HG03469 (cell line): ENCODE measurements around the gene PAK1.

Experiments
- ATAC-seq: cut with Tn5 transposase; IDR thresholded peaks from one replicate; pipeline ENCODE4 v1.9.1; 2021; ENCODE audit warnings: mild to moderate bottlenecking, moderate library complexity, moderate number of reproducible peaks; ENCODE audit not compliant: unreplicated experiment

PAK1 gene

GRCh38 chr11:77377734-77378133, 96.2 kb downstream of the PAK1 start:
- no peak for ATAC-seq

GRCh38 chr11:77375107-77375506, 98.8 kb downstream of the PAK1 start:
- ATAC-seq = no peak

DNA sequence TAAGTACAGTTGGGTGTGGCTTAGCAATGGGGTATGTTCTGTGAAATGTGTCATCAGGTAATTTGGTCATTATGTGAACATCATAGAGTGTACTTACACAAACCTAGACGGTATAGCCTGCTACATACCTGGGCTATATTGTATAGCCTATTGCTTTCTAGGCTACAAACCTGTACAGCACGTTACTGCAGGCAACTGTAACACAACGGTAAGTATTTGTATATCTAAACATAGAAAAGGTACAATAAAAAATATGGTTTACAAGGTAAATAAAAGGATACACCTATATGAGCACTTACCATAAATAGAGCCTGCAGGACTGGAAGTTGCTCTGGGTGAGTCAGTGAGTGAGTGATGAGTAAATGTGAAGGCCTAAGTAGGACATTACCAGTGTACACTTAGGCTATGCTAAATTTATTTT, 99.3 kb downstream of the PAK1 start:
- ATAC-seq = no peak

DNA sequence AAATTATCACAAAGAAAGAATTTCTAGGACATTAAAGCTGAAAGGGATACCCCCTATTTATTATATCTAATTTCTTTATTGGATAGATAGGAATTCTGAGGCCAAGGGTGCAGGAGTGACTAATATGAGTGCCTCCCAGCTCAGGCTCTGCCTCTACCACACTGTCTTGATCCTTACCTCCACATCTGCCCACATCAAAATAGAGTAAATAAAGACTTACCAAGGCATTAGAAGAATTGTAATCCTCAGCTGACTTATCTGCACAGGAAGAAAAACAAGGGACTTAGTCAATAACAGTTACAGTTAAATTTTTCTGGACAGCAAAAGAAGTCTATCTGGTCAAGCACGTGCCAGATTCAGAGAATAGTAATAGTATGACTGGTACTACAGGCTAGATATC, 99.8 kb downstream of the PAK1 start:
- ATAC-seq = no peak

- no peak for ATAC-seq
Measured at GRCh38 chr11:77372726-77373125, 101.2 kb downstream of the PAK1 start.

GRCh38 chr11:77371646-77372045, 102.2 kb downstream of the PAK1 start:
- no peak for ATAC-seq

GRCh38 chr11:77370217-77370616, 103.7 kb downstream of the PAK1 start:
- ATAC-seq = no peak

GRCh38 chr11:77361184-77361583, 112.7 kb downstream of the PAK1 start:
- no peak for ATAC-seq

DNA sequence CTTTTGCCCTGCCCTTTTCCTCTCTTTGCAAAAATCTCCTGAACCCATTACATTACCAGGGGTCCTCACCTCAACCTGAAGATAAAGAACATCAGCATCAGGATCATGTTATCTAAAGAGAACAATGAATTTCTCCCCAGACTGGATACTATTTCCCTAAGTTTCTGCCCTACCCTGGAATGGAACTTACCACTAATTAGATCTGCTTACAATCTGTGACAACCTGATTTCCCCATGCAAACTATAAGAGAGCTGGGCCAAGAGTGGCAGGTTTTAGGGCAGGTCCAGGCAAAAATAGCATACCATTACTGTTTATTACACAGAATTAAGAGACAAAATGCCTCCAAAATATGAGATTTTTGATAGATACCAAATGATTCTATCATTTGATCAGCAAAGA, 114.4 kb downstream of the PAK1 start:
- no peak for ATAC-seq

DNA sequence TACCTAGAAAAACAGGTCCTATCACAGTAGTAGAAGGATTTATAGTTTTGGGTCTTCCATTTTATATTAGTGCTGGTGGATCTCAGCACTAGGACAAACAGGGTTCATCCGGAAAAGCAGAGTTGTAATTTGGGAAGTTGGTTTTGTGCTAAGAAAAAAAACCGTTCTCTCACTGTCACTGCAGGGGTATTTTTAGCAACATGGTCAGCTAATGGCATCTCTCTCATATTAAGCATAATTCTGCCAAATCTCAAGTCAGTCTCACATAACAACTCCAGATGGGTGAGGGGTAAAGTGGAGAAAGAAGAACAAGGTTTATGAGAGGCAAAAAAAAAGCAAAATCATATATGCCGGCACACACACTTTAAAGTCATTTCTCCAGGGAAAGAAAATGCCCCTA, 120.8 kb downstream of the PAK1 start:
- no peak for ATAC-seq

DNA sequence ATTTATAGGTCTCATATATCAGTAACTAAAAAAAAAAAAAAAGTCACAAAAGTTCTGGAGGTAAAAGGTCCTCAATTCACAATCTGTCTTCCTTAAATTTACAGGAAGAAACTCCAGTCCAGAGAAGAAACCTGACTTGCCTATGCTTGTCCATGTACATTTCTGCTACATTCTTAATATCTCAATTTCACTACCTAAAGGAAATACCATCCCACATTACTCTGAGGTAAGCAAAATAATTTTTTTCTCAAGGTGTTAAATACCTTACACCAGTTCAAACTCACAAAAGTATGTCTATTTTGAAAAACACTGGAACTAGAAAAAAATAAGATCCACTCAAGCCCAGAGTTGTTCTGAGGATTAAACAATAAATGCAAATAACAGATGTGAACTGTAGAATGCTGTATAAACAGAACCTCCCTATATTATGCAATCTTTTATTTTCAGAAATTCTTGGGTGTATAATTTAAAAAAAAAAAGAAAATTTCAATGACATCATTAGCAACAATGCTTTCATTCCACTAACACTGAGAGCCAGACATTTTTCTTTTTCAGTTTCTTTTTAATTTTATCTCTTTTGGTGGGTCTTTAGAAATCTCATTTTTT, 122.5 kb downstream of the PAK1 start:
- no peak for ATAC-seq

GRCh38 chr11:77347948-77348347, 125.9 kb downstream of the PAK1 start:
- ATAC-seq = no peak

- ATAC-seq = no peak
Measured at GRCh38 chr11:77346906-77347603, 126.8 kb downstream of the PAK1 start.

DNA sequence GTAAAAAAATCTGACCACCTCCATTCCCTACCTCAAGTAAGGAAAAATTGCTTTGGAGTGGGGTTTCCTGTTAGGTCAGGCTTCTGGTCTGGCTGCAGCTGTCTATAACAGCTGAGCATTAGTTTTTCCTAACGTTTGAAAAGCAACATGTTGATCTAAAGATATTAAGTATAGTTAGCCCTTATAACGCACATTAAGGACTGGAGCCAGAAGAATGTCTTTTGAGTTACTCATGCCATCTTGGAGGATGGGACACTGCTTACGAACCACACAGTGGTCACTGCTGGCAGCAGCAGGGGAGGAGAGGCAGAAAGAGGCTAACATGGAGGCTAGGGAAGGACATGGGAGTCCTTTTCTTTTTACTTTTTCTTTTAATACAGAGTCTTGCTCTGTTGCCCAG, 128.3 kb downstream of the PAK1 start:
- ATAC-seq = no peak

- ATAC-seq = no peak
Measured at GRCh38 chr11:77340501-77340900, 133.4 kb downstream of the PAK1 start.

DNA sequence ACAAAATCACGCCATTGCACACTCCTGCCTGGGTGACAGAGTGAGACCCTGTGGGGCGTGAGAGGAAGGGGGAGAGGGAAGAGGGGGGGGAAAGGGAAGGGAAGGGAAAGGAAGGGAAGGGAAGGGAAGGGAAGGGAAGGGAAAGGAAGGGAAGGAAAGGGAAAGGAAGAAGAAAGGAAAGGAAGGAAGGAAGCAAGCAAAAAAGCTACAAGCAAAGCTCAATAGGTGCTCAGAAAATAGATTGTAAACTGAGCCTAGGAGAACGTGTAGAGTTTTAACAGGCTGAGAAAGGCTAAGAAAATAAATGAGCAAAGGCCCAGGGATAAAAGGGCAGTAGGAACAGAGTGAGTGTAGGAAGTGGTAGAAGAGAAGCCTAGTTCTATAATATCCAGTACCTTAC, 141.6 kb downstream of the PAK1 start:
- no peak for ATAC-seq

- no peak for ATAC-seq
Measured at GRCh38 chr11:77325159-77325558, 148.7 kb downstream of the PAK1 start.

- ATAC-seq = no peak
Measured at GRCh38 chr11:77324508-77324907, 149.4 kb downstream of the PAK1 start.

DNA sequence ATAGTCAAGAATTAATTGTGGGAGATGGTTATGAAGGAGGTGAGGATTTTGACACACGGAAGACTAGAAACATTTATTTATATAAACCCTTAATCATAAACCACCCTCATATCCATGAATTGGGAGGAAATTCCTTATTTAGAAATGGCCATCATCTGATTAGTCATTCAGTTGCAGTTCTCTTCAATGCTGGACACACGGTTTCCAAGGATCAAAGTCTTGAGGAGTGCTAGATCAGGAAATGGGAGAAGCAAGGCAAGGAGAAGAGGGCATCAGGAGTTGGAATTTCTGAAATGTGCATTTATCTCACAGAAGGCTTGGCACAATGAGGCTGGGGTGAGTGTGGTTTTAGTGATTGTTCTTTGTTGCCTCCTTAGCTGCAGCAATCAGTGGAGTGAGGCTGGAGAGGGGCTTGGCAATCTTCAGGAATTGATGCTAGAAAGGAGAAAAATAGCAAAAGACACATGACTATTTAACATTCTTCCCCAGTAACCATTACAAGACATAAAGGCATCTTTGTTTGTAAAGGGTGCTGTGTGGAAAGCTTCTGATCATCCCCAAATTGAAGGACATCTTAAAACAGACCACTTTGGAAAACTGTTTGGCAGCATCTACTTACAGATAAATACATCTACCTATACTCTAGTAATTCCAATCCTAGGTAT, 150.8 kb downstream of the PAK1 start:
- no peak for ATAC-seq

- no peak for ATAC-seq
Measured at GRCh38 chr11:77322506-77322905, 151.4 kb downstream of the PAK1 start.

DNA sequence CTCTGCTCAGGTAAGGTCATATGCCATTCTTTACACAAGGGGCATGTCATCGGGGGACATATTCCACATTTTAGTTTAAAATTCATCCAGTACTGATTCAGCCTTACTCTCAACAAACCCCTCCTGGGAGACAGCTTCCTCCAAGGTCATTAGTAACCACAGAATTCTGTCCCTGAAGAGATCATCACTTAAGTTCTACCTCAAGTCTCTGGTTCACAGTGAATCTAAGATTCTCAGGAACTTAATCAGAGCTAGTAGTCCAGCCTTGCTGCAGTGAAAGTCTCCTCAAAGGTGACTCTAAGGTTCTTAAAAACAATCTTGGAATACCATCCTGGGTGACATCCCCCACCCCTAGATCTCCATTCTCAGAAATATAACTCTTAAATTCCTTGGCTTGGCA, 153.5 kb downstream of the PAK1 start:
- ATAC-seq = no peak

DNA sequence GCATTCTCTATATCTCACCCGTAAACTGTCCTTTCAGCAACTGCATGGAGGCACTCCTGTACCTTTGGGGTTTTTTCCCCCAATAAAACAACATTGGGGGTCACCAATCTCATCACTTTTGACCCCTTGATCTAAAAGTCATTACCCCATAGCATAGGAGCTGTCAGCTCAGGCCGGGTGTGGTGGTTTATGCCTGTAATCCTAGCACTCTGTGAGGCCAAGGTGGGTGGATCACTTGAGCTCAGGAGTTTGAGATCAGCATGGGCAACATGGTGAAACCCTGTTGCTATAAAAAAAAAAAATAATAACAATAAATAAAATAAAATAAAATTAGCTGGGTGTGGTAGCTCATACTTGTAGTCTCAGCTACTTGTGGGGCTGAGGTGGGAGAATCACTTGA, 155.3 kb downstream of the PAK1 start:
- ATAC-seq = no peak
